Measurements from ENCODE around the gene MTIF3.

DNA sequence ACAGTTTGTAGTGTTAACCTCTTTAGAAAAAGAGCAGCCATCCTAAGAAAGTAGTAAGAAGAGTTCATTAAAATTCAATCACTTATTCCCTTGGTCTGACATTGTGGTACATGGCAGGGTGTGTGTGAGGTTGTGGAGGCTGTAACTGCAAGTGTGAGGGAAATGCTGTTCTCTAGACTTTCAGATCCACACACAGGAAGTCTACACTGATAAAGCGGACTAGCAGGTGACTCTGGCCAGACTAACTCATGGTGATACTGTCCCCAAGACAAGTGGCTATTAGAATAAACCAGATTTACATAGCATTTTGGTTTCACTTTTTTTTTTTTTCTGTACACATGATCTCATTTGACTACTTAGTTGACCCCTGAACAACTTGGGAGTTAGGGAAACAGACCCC is 10.0 kb downstream of the MTIF3 start:
- TF ChIP-seq, protein P1, sequence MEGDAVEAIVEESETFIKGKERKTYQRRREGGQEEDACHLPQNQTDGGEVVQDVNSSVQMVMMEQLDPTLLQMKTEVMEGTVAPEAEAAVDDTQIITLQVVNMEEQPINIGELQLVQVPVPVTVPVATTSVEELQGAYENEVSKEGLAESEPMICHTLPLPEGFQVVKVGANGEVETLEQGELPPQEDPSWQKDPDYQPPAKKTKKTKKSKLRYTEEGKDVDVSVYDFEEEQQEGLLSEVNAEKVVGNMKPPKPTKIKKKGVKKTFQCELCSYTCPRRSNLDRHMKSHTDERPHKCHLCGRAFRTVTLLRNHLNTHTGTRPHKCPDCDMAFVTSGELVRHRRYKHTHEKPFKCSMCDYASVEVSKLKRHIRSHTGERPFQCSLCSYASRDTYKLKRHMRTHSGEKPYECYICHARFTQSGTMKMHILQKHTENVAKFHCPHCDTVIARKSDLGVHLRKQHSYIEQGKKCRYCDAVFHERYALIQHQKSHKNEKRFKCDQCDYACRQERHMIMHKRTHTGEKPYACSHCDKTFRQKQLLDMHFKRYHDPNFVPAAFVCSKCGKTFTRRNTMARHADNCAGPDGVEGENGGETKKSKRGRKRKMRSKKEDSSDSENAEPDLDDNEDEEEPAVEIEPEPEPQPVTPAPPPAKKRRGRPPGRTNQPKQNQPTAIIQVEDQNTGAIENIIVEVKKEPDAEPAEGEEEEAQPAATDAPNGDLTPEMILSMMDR (IDR thresholded peaks at IDR 0.05; ENCODE audit: insufficient read depth, low read length, poor library complexity, severe bottlenecking) = no peak
- no peak for TF ChIP-seq EZH2phosphoT487 (conservative IDR thresholded peaks at IDR 0.05; ENCODE audit: low read length)
